BLaER1 treated with 17β-estradiol and CSF1 and Interleukin-3, amounts not matched to agents 10 nM and 100 nM (cell line): ENCODE results near the gene ADPRH.
"Not testable (repeated sequence)": the region's sequence is repeated elsewhere in the genome, so short reads cannot be mapped to it uniquely, and the experiment has no call there.

Experiments
- H3K27ac ChIP-seq, 11 experiments: shearing (Covaris generic); formaldehyde crosslinking; 2 replicates each; pipeline ENCODE4 v1.8.1; 2022
- H3K27me3 ChIP-seq, 11 experiments: shearing (Covaris generic); formaldehyde crosslinking; 2 replicates each; pipeline ENCODE4 v1.8.1; 2022
- H3K36me3 ChIP-seq, 11 experiments: shearing (Covaris generic); formaldehyde crosslinking; 2 replicates each; pipeline ENCODE4 v1.8.1; 2022
- H3K4me1 ChIP-seq, 10 experiments: shearing (Covaris generic); formaldehyde crosslinking; 2 replicates each; pipeline ENCODE4 v1.8.1; 2022
- H3K4me2 ChIP-seq, 11 experiments: shearing (Covaris generic); formaldehyde crosslinking; 2 replicates each; pipeline ENCODE4 v1.8.1; 2022
- H3K4me3 ChIP-seq, 10 experiments: shearing (Covaris generic); formaldehyde crosslinking; 2 replicates each; pipeline ENCODE4 v1.8.1; 2022
- H3K9ac ChIP-seq, 11 experiments: shearing (Covaris generic); formaldehyde crosslinking; 2 replicates each; pipeline ENCODE4 v1.8.1; 2022
- H3K9me3 ChIP-seq, 11 experiments: shearing (Covaris generic); formaldehyde crosslinking; replicated peaks in 1 of 11; 2 replicates each; pipeline ENCODE4 v1.8.1; 2022
- H4K20me1 ChIP-seq, 11 experiments: shearing (Covaris generic); formaldehyde crosslinking; 2 replicates each; pipeline ENCODE4 v1.8.1; 2022
- Cebpa-rat ChIP-seq, 11 experiments: shearing (Covaris generic); IDR thresholded peaks; 2 replicates each; pipeline ENCODE4 v1.8.1; 2022

ADPRH gene

GRCh38 chr3:119555929-119556328 is 23.4 kb upstream of the ADPRH start:
- Histone ChIP-seq H3K27ac (peak overlapping the region in 4 of 11 experiments; percentile 38 to 79 (median 70); a peak in 6 of 22 replicates), H3K4me3 (peak overlapping the region in 2 of 10 experiments; percentile 59 to 60; a peak in 3 of 20 replicates), H3K9me3 (no peaks in the 10 kb centered on the region), H3K36me3 (peaks cover 0 to 16% (median 0%) of the 10 kb centered on the region in 11 experiments; a peak in 3 of 22 replicates), H4K20me1 (no peaks in the 10 kb centered on the region), H3K4me1 (peaks cover 0 to 84% (median 3%) of the 10 kb centered on the region in 10 experiments; a peak in 8 of 20 replicates), H3K4me2 (peak overlapping the region in 4 of 11 experiments; percentile 40 to 89 (median 80); a peak in 8 of 22 replicates), H3K9ac (peak overlapping the region in 3 of 11 experiments; percentile 46 to 89 (median 55); a peak in 6 of 22 replicates), H3K27me3 (no peaks in the 10 kb centered on the region)
- no peak for TF ChIP-seq Cebpa-rat (IDR thresholded peaks at IDR 0.05)

- Histone ChIP-seq H3K4me2 (peak overlapping the region in 4 of 11 experiments; percentile 11 to 89 (median 80); a peak in 6 of 22 replicates), H3K9ac (peak overlapping the region in 3 of 11 experiments; percentile 4 to 89 (median 86); a peak in 3 of 22 replicates), H3K36me3 (peaks cover 0 to 16% (median 0%) of the 10 kb centered on the region in 11 experiments; a peak in 3 of 22 replicates), H3K27ac (peak overlapping the region in 2 of 11 experiments; percentile 84 to 90; a peak in 2 of 22 replicates), H3K4me1 (peaks cover 0 to 88% (median 9%) of the 10 kb centered on the region in 10 experiments; a peak in 17 of 20 replicates), H3K9me3 (no peaks in the 10 kb centered on the region), H3K4me3 (peak overlapping the region in 3 of 10 experiments; percentile 56 to 60 (median 59); a peak in 5 of 20 replicates), H3K27me3 (no peaks in the 10 kb centered on the region), H4K20me1 (no peaks in the 10 kb centered on the region)
- TF ChIP-seq Cebpa-rat (IDR thresholded peaks at IDR 0.05), result no peak
Observed at GRCh38 chr3:119557192-119557876, 22.0 kb upstream of the ADPRH start.

- Histone ChIP-seq H3K27ac (peak overlapping the region in 2 of 11 experiments; percentile 84 to 90; a peak in 3 of 22 replicates), H3K9ac (peak overlapping the region in 3 of 11 experiments; percentile 4 to 89 (median 86); a peak in 4 of 22 replicates), H3K4me3 (peak overlapping the region in 3 of 10 experiments; percentile 56 to 60 (median 59); a peak in 5 of 20 replicates)
Observed at GRCh38 chr3:119557877-119558269, 21.4 kb upstream of the ADPRH start.

GRCh38 chr3:119558626-119559317 is 20.5 kb upstream of the ADPRH start:
- peaks cover 0 to 90% (median 14%) of the 10 kb centered on the region in 10 experiments; a peak in 17 of 20 replicates for H3K4me1 ChIP-seq
- H4K20me1 ChIP-seq, result no peaks in the 10 kb centered on the region
- peak overlapping the region in 3 of 11 experiments; percentile 75 to 89 (median 84); a peak in 6 of 22 replicates for H3K4me2 ChIP-seq
- H3K9ac ChIP-seq, result peak overlapping the region in 4 of 11 experiments; percentile 1 to 89 (median 80); a peak in 6 of 22 replicates
- H3K36me3 ChIP-seq, result peaks cover 0 to 8% (median 0%) of the 10 kb centered on the region in 11 experiments; a peak in 2 of 22 replicates
- peak overlapping the region in 4 of 11 experiments; percentile 60 to 90 (median 85); a peak in 8 of 22 replicates for H3K27ac ChIP-seq
- peaks cover 0 to 4% (median 0%) of the 10 kb centered on the region in 11 experiments; a peak in 1 of 22 replicates for H3K9me3 ChIP-seq
- peak overlapping the region in 3 of 10 experiments; percentile 56 to 60 (median 59); a peak in 7 of 20 replicates for H3K4me3 ChIP-seq
- H3K27me3 ChIP-seq, result no peaks in the 10 kb centered on the region
- TF ChIP-seq Cebpa-rat (IDR thresholded peaks at IDR 0.05), result no peak

More at GRCh38 chr3:119557877-119558269, 21.4 kb upstream of the ADPRH start:
- peaks cover 0 to 94% (median 14%) of the 10 kb centered on the region in 10 experiments; a peak in 17 of 20 replicates for H3K4me1 ChIP-seq
- H3K4me2 ChIP-seq, result peak overlapping the region in 4 of 11 experiments; percentile 11 to 89 (median 80); a peak in 6 of 22 replicates
- H4K20me1 ChIP-seq, result no peaks in the 10 kb centered on the region
- peaks cover 0 to 16% (median 0%) of the 10 kb centered on the region in 11 experiments; a peak in 3 of 22 replicates for H3K36me3 ChIP-seq
- no peaks in the 10 kb centered on the region for H3K27me3 ChIP-seq
- no peaks in the 10 kb centered on the region for H3K9me3 ChIP-seq
- no peak for TF ChIP-seq Cebpa-rat (IDR thresholded peaks at IDR 0.05)

- TF ChIP-seq Cebpa-rat (IDR thresholded peaks at IDR 0.05), result no peak
- H3K4me3 ChIP-seq, result peak within 1 kb of the TSS in 3 of 10 experiments; percentile 56 to 60 (median 59); a peak in 7 of 20 replicates
- H4K20me1 ChIP-seq, result no peaks in the 10 kb centered on the region
- H3K27ac ChIP-seq, result peak within 1 kb of the TSS in 4 of 11 experiments; percentile 60 to 90 (median 85); a peak in 8 of 22 replicates
- H3K36me3 ChIP-seq, result peaks cover 0 to 6% (median 0%) of the 10 kb centered on the region in 11 experiments; a peak in 2 of 22 replicates
- no peaks in the 10 kb centered on the region for H3K27me3 ChIP-seq
- H3K9me3 ChIP-seq, result peaks cover 0 to 8% (median 3%) of the 10 kb centered on the region in 11 experiments; a peak in 7 of 22 replicates
- H3K9ac ChIP-seq, result peak within 1 kb of the TSS in 4 of 11 experiments; percentile 1 to 89 (median 80); a peak in 6 of 22 replicates
- peak within 1 kb of the TSS in 3 of 11 experiments; percentile 75 to 89 (median 84); a peak in 6 of 22 replicates for H3K4me2 ChIP-seq
- peaks cover 0 to 82% (median 14%) of the 10 kb centered on the region in 10 experiments; a peak in 17 of 20 replicates for H3K4me1 ChIP-seq
Observed at GRCh38 chr3:119559441-119559963, 19.8 kb upstream of the ADPRH start, which contains the start of gene CD80. CD80 (minus strand) TSS chr3:119559614; CDS start chr3:119557728, 1,886 bp downstream.

GRCh38 chr3:119560160-119560559 is 19.1 kb upstream of the ADPRH start:
- no peaks in the 10 kb centered on the region for H4K20me1 ChIP-seq
- peaks cover 0 to 8% (median 3%) of the 10 kb centered on the region in 11 experiments; a peak in 7 of 22 replicates for H3K9me3 ChIP-seq
- no peak overlapping the region; a peak in 1 of 22 replicates for H3K9ac ChIP-seq
- H3K4me1 ChIP-seq, result peaks cover 0 to 76% (median 14%) of the 10 kb centered on the region in 10 experiments; a peak in 17 of 20 replicates
- H3K4me2 ChIP-seq, result peak overlapping the region in 3 of 11 experiments; percentile 75 to 89 (median 84); a peak in 6 of 22 replicates
- no peak overlapping the region for H3K4me3 ChIP-seq
- peak overlapping the region in 3 of 11 experiments; percentile 60 to 90 (median 84); a peak in 6 of 22 replicates for H3K27ac ChIP-seq
- peaks cover 0 to 6% (median 0%) of the 10 kb centered on the region in 11 experiments; a peak in 2 of 22 replicates for H3K36me3 ChIP-seq
- no peak for TF ChIP-seq Cebpa-rat (IDR thresholded peaks at IDR 0.05)
- H3K27me3 ChIP-seq, result no peaks in the 10 kb centered on the region

GRCh38 chr3:119562307-119562961 is 16.9 kb upstream of the ADPRH start:
- Histone ChIP-seq H3K9me3 (peaks cover 0 to 8% (median 3%) of the 10 kb centered on the region in 11 experiments; a peak in 7 of 22 replicates), H3K36me3 (peaks cover 0 to 4% (median 0%) of the 10 kb centered on the region in 11 experiments; a peak in 1 of 22 replicates), H4K20me1 (no peaks in the 10 kb centered on the region), H3K4me3 (no peak overlapping the region), H3K9ac (peak overlapping the region in 4 of 11 experiments; percentile 19 to 64 (median 53); a peak in 5 of 22 replicates), H3K27ac (peak overlapping the region in 10 of 11 experiments; percentile 5 to 80 (median 51); a peak in 16 of 22 replicates), H3K4me2 (peak overlapping the region in 10 of 11 experiments; percentile 33 to 83 (median 68); a peak in 19 of 22 replicates), H3K4me1 (peaks cover 0 to 53% (median 12%) of the 10 kb centered on the region in 10 experiments; a peak in 17 of 20 replicates), H3K27me3 (no peaks in the 10 kb centered on the region)
- peak in 10 of 11 experiments; percentile 54 to 90 (median 79); a peak in 17 of 22 replicates for TF ChIP-seq Cebpa-rat (IDR thresholded peaks at IDR 0.05)

- not testable (repeated sequence) for H3K4me2 ChIP-seq, H4K20me1 ChIP-seq, H3K9ac ChIP-seq, H3K27me3 ChIP-seq, H3K9me3 ChIP-seq, H3K36me3 ChIP-seq, H3K4me3 ChIP-seq
- H3K27ac ChIP-seq, result peak overlapping the region in 1 of 11 experiments; percentile 80; a peak in 3 of 22 replicates
- H3K4me1 ChIP-seq, result peaks cover 0 to 44% (median 12%) of the 10 kb centered on the region in 10 experiments; a peak in 17 of 20 replicates
Observed at GRCh38 chr3:119563334-119563733, 16.0 kb upstream of the ADPRH start.
